ENCODE data around the gene CAMK2A.

DNA sequence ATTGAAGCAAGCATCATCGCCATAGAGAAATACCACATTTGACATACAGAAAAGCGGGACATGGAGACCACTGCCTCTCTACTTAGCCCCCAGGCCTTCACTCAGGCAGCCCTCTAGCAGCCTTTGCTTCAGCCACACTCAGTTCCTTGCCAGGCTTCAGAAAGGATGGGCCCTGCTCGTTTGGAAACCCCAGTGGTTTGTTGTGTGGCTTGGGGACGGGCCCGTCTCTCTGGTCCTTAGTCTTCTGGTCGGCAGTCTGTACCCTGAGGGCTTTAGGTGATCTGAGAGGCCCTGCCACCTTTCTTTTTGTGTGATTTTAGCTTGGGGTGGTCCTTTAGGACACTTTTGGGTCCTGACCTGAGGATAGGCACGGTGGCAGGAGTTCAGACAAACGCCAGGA lies 34.2 kb upstream of the CAMK2A start:
- TF ChIP-seq, protein P1, sequence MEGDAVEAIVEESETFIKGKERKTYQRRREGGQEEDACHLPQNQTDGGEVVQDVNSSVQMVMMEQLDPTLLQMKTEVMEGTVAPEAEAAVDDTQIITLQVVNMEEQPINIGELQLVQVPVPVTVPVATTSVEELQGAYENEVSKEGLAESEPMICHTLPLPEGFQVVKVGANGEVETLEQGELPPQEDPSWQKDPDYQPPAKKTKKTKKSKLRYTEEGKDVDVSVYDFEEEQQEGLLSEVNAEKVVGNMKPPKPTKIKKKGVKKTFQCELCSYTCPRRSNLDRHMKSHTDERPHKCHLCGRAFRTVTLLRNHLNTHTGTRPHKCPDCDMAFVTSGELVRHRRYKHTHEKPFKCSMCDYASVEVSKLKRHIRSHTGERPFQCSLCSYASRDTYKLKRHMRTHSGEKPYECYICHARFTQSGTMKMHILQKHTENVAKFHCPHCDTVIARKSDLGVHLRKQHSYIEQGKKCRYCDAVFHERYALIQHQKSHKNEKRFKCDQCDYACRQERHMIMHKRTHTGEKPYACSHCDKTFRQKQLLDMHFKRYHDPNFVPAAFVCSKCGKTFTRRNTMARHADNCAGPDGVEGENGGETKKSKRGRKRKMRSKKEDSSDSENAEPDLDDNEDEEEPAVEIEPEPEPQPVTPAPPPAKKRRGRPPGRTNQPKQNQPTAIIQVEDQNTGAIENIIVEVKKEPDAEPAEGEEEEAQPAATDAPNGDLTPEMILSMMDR (IDR thresholded peaks at IDR 0.05): no peak
- no peak for TF ChIP-seq ZFX (IDR thresholded peaks at IDR 0.05; ENCODE audit: borderline replicate concordance)
